Tibial nerve (tissue), 4 donors: ENCODE data around the gene RNF157. TPM values are rescaled to one million over a fixed set of nuclear protein-coding genes. Genes with fewer than 3 reads are reported as not detected.
A peak's percentile ranks its signal among the peaks of the same experiment; 100 is the strongest.
"Not testable (repeated sequence)": the region's sequence is repeated elsewhere in the genome, so short reads cannot be mapped to it uniquely, and the experiment has no call there.

Experiments used
- DNase-seq, 2 donors: peaks; one replicate each; pipeline ENCODE4 v3.0.0-alpha.2; 2019; ENCODE audit warnings: low spot score in 2 of 2
- H3K27ac ChIP-seq, 4 donors: fragments of 200-600 bp; sonication (generic) in 3 of 4; one replicate each; pipeline ENCODE4 v1.5.1; 2017 to 2019; ENCODE audit warnings: mild to moderate bottlenecking in 1 of 4
- H3K27me3 ChIP-seq, 2 donors: fragments of 200-600 bp; sonication (generic) in 1 of 2; one replicate each; pipeline versions ENCODE4 v1.5.1 to v1.6.0; 2017 to 2019
- H3K36me3 ChIP-seq, 3 donors: fragments of 200-600 bp; sonication (generic); one replicate each; pipeline ENCODE4 v1.5.1; 2018 to 2019
- H3K4me1 ChIP-seq, 4 donors: fragments of 200-600 bp; sonication (generic) in 3 of 4; one replicate each; pipeline ENCODE4 v1.5.1; 2017 to 2019
- H3K4me3 ChIP-seq, 4 donors: fragments of 200-600 bp; sonication (generic) in 3 of 4; one replicate each; pipeline ENCODE4 v1.5.1; 2017 to 2019; ENCODE audit warnings: mild to moderate bottlenecking in 1 of 4, moderate library complexity in 1 of 4
- H3K9me3 ChIP-seq, 4 donors: fragments of 200-600 bp; sonication (generic) in 3 of 4; one replicate each; pipeline ENCODE4 v1.5.1; 2017 to 2019
- CTCF ChIP-seq, 5 experiments: fragments of 200-600 bp in 3 of 5; fragments of 450-650 bp in 2 of 5; sonication (generic) in 3 of 5; IDR thresholded peaks; one replicate each; pipeline ENCODE4 v1.5.1; 2016 to 2019; ENCODE audit warnings: antibody characterized with exemption in 5 of 5, mild to moderate bottlenecking in 3 of 5, moderate library complexity in 2 of 5
- EP300 ChIP-seq, 2 donors: sonication (generic); formaldehyde crosslinking; IDR thresholded peaks; one replicate each; pipeline ENCODE4 v1.6.1; 2017; ENCODE audit warnings: antibody characterized with exemption in 2 of 2, mild to moderate bottlenecking in 1 of 2
- POLR2A ChIP-seq, 2 donors: fragments of 450-650 bp; IDR thresholded peaks; one replicate each; pipeline ENCODE4 v1.6.1; 2017; ENCODE audit warnings: antibody characterized with exemption in 2 of 2, mild to moderate bottlenecking in 2 of 2, moderate library complexity in 2 of 2
- WGBS, 2 donors: methylation state at CpG; one replicate each; pipeline ENCODE4 v1.1.5; 2018; 5-methylcytosine and 5-hydroxymethylcytosine counted together
- total RNA-seq, 4 donors: library from RNA; depleted of rRNA; stranded (reverse); fragments of >200 nt; gene quantifications; one replicate each; pipeline ENCODE4 v1.1.0, GENCODE V29; 2016

Gene RNF157
- total RNA-seq, 4 donors from 2014 or later, result 11.1 to 18.9 (median 15.2) TPM

GRCh38 chr17:76253841-76254240, 13.5 kb upstream of the RNF157 start:
- 83 to 90% methylated on average over 7 of the region's 7 CpGs for WGBS, 2 donors

GRCh38 chr17:76252967-76253766, 12.9 kb upstream of the RNF157 start:
- DNase-seq, H3K36me3 ChIP-seq, H3K27me3 ChIP-seq, H3K4me3 ChIP-seq, H3K9me3 ChIP-seq: not testable (repeated sequence)
- Histone ChIP-seq H3K27ac (peak overlapping the region; percentile 66 to 92 (median 84)), H3K4me1 (peaks cover 0 to 31% (median 23%) of the 10 kb centered on the region in 4 donors)
- 82 to 89% methylated on average over 23 of the region's 23 CpGs for WGBS, 2 donors

More at GRCh38 chr17:76253841-76254240, 13.5 kb upstream of the RNF157 start:
- Histone ChIP-seq H3K4me1 (peaks cover 0 to 38% (median 26%) of the 10 kb centered on the region in 4 donors), H3K4me3 (no peak overlapping the region), H3K27ac (peak overlapping the region in 2 of 4 donors; percentile 86 to 92), H3K27me3 (no peaks in the 10 kb centered on the region), H3K36me3 (no peaks in the 10 kb centered on the region), H3K9me3 (no peaks in the 10 kb centered on the region)
- TF ChIP-seq EP300 (IDR thresholded peaks at IDR 0.05) (no peak), CTCF (IDR thresholded peaks at IDR 0.05) (no peak), POLR2A (IDR thresholded peaks at IDR 0.05) (no peak)
- DNase-seq, result no peak

- Histone ChIP-seq H3K4me1 (peaks cover 0 to 31% (median 23%) of the 10 kb centered on the region in 4 donors), H3K27me3 (no peaks in the 10 kb centered on the region), H3K9me3 (no peaks in the 10 kb centered on the region), H3K27ac (peak overlapping the region; percentile 80 to 92 (median 84)), H3K4me3 (no peak overlapping the region), H3K36me3 (no peaks in the 10 kb centered on the region)
- TF ChIP-seq EP300 (IDR thresholded peaks at IDR 0.05), result peak in 1 of 2 donors; percentile 92
- TF ChIP-seq POLR2A (IDR thresholded peaks at IDR 0.05), result peak; percentile 7 to 32
- no peak for TF ChIP-seq CTCF (IDR thresholded peaks at IDR 0.05)
- DNase-seq, result peak in 1 of 2 donors; percentile 66
- 27 to 34% methylated on average over 11 of the region's 11 CpGs for WGBS, 2 donors
These were observed 12.0 kb upstream of the RNF157 start for GRCh38 chr17:76252040-76252954.

GRCh38 chr17:76251478-76252039, 11.3 kb upstream of the RNF157 start:
- 84 to 89% methylated on average over 8 of the region's 8 CpGs for WGBS, 2 donors
- no peak overlapping the region for H3K4me3 ChIP-seq
- TF ChIP-seq CTCF (IDR thresholded peaks at IDR 0.05) (no peak), EP300 (IDR thresholded peaks at IDR 0.05) (no peak), POLR2A (IDR thresholded peaks at IDR 0.05) (no peak)
- H3K27ac ChIP-seq, result peak overlapping the region; percentile 80 to 92 (median 84)
- no peak for DNase-seq
- peaks cover 0 to 31% (median 24%) of the 10 kb centered on the region in 4 donors for H3K4me1 ChIP-seq
- no peaks in the 10 kb centered on the region for H3K36me3 ChIP-seq
- H3K27me3 ChIP-seq, result no peaks in the 10 kb centered on the region
- H3K9me3 ChIP-seq, result no peaks in the 10 kb centered on the region

- Histone ChIP-seq H3K4me3 (no peak overlapping the region), H3K27ac (no peak overlapping the region), H3K4me1 (peaks cover 0 to 31% (median 28%) of the 10 kb centered on the region in 4 donors), H3K9me3 (no peaks in the 10 kb centered on the region), H3K27me3 (no peaks in the 10 kb centered on the region), H3K36me3 (no peaks in the 10 kb centered on the region)
- TF ChIP-seq POLR2A (IDR thresholded peaks at IDR 0.05) (no peak), CTCF (IDR thresholded peaks at IDR 0.05) (no peak), EP300 (IDR thresholded peaks at IDR 0.05) (no peak)
- DNase-seq, result no peak
- 91 to 93% methylated on average over 6 of the region's 6 CpGs for WGBS, 2 donors
These were observed 9.8 kb upstream of the RNF157 start for GRCh38 chr17:76250141-76250540.
